HEK293 (cell line): ENCODE results near the gene RHCG.

Experiments
- CTCF ChIA-PET: fragments of 350-600 bp; formaldehyde crosslinking; extraction: SDS; loops from one replicate; lab custom pipeline; 2021; ENCODE audit warnings: antibody characterized with exemption; lab: Yijun Ruan, JAX
- POLR2A ChIA-PET: fragments of 300-600 bp; formaldehyde crosslinking; extraction: SDS; loops from one replicate; lab custom pipeline; 2020; ENCODE audit warnings: antibody characterized with exemption, inconsistent platforms; lab: Yijun Ruan, JAX
- H3K27ac ChIP-seq: fragments of 200-500 bp; sonication (Bioruptor generic); 2 replicates; pipeline ENCODE4 v1.5.1; 2014; ENCODE audit warnings: low read depth, low read length, control low read depth, inconsistent platforms; ENCODE audit errors: extremely low read depth
- H3K36me3 ChIP-seq, 2 experiments: fragments of 200-500 bp in 1 of 2; sonication (Bioruptor generic) in 1 of 2; 1 replicate in 1 of 2; 2 replicates in 1 of 2; pipeline ENCODE4 v1.5.1; 2014 to 2017; ENCODE audit warnings: inconsistent platforms in 2 of 2, low read length in 2 of 2; ENCODE audit not compliant: control insufficient read depth in 2 of 2, insufficient read depth in 1 of 2
- H3K4me1 ChIP-seq: fragments of 200-500 bp; sonication (Bioruptor generic); 2 replicates; pipeline ENCODE4 v1.5.1; 2014; ENCODE audit warnings: mild to moderate bottlenecking, low read length, inconsistent platforms; ENCODE audit not compliant: control insufficient read depth, insufficient read depth
- H3K4me3 ChIP-seq: 2 replicates; pipeline ENCODE4 v1.5.1; 2011; ENCODE audit warnings: low read depth, mild to moderate bottlenecking, control low read depth, low read length, moderate library complexity
- H3K9me3 ChIP-seq: fragments of 200-500 bp; sonication (Bioruptor generic); 2 replicates; pipeline ENCODE4 v1.5.1; 2014; ENCODE audit warnings: low read depth, low read length, inconsistent platforms; ENCODE audit not compliant: control insufficient read depth, insufficient read depth
- BCL11B ChIP-seq: fragments of 450-650 bp; formaldehyde crosslinking; IDR thresholded peaks from 2 replicates; pipeline ENCODE4 v1.5.1; 2016; ENCODE audit warnings: low read depth, missing biosample characterization, missing genetic modification characterization
- HIC1 ChIP-seq: fragments of 450-650 bp; formaldehyde crosslinking; IDR thresholded peaks from 2 replicates; pipeline ENCODE4 v1.5.1; 2016; ENCODE audit warnings: missing biosample characterization, missing genetic modification characterization
- KLF1 ChIP-seq: fragments of 450-650 bp; formaldehyde crosslinking; IDR thresholded peaks from 2 replicates; pipeline ENCODE4 v1.5.1; 2016; ENCODE audit warnings: missing biosample characterization, missing genetic modification characterization
- KLF8 ChIP-seq: fragments of 450-650 bp; formaldehyde crosslinking; IDR thresholded peaks from 2 replicates; pipeline ENCODE4 v1.5.1; 2016; ENCODE audit warnings: missing biosample characterization, missing genetic modification characterization
- MYNN ChIP-seq: fragments of 450-650 bp; formaldehyde crosslinking; IDR thresholded peaks from 2 replicates; pipeline ENCODE4 v1.5.1; 2016; ENCODE audit warnings: missing biosample characterization, missing genetic modification characterization, borderline replicate concordance
- MZF1 ChIP-seq: fragments of 450-650 bp; formaldehyde crosslinking; IDR thresholded peaks from 2 replicates; pipeline ENCODE4 v1.5.1; 2017; ENCODE audit warnings: missing biosample characterization, missing genetic modification characterization, borderline replicate concordance
- PRDM1 ChIP-seq: fragments of 450-650 bp; formaldehyde crosslinking; IDR thresholded peaks from 2 replicates; pipeline ENCODE4; 2016; ENCODE audit warnings: missing biosample characterization, missing genetic modification characterization
- SCRT2 ChIP-seq: fragments of 450-650 bp; formaldehyde crosslinking; IDR thresholded peaks from 2 replicates; pipeline ENCODE4 v1.5.1; 2016; ENCODE audit warnings: missing biosample characterization, missing genetic modification characterization
- SETDB1 ChIP-seq: IDR thresholded peaks from one replicate; pipeline ENCODE4 v1.6.1; 2017; ENCODE audit warnings: mild to moderate bottlenecking, low read length, moderate library complexity, mixed read lengths; ENCODE audit not compliant: insufficient read length
- SP2 ChIP-seq: fragments of 450-650 bp; formaldehyde crosslinking; IDR thresholded peaks from 2 replicates; pipeline ENCODE4 v1.5.1; 2016; ENCODE audit warnings: missing biosample characterization, missing genetic modification characterization
- ZBTB17 ChIP-seq: fragments of 450-650 bp; formaldehyde crosslinking; IDR thresholded peaks from 2 replicates; pipeline ENCODE4 v1.5.1; 2016; ENCODE audit warnings: missing biosample characterization, missing genetic modification characterization
- ZBTB26 ChIP-seq: fragments of 450-650 bp; formaldehyde crosslinking; optimal IDR thresholded peaks from 2 replicates; pipeline ENCODE3; 2016; ENCODE audit warnings: missing biosample characterization, mild to moderate bottlenecking, missing genetic modification characterization
- ZBTB48 ChIP-seq: fragments of 450-650 bp; formaldehyde crosslinking; IDR thresholded peaks from 2 replicates; pipeline ENCODE4 v1.5.1; 2016; ENCODE audit warnings: missing biosample characterization, missing genetic modification characterization
- ZBTB8A ChIP-seq: fragments of 450-650 bp; formaldehyde crosslinking; IDR thresholded peaks from 2 replicates; pipeline ENCODE4 v1.5.1; 2016; ENCODE audit warnings: missing biosample characterization, missing genetic modification characterization
- ZFP37 ChIP-seq: fragments of 450-650 bp; formaldehyde crosslinking; IDR thresholded peaks from 2 replicates; pipeline ENCODE4 v1.5.1; 2016; ENCODE audit warnings: missing biosample characterization, missing genetic modification characterization
- ZFP69B ChIP-seq: fragments of 450-650 bp; formaldehyde crosslinking; IDR thresholded peaks from 2 replicates; pipeline ENCODE4 v1.5.1; 2016; ENCODE audit warnings: missing biosample characterization, missing genetic modification characterization
- ZIC2 ChIP-seq: fragments of 450-650 bp; formaldehyde crosslinking; IDR thresholded peaks from 2 replicates; pipeline ENCODE4 v1.5.1; 2016; ENCODE audit warnings: missing biosample characterization, missing genetic modification characterization
- ZNF112 ChIP-seq: fragments of 450-650 bp; formaldehyde crosslinking; IDR thresholded peaks from 2 replicates; pipeline ENCODE4 v1.5.0; 2017; ENCODE audit warnings: missing biosample characterization, missing genetic modification characterization
- ZNF26 ChIP-seq: fragments of 450-650 bp; formaldehyde crosslinking; IDR thresholded peaks from 2 replicates; pipeline ENCODE4 v1.5.1; 2016; ENCODE audit warnings: missing biosample characterization, missing genetic modification characterization
- ZNF302 ChIP-seq: fragments of 450-650 bp; formaldehyde crosslinking; IDR thresholded peaks from 2 replicates; pipeline ENCODE4 v1.5.1; 2016; ENCODE audit warnings: missing biosample characterization, missing genetic modification characterization, low read depth
- ZNF341 ChIP-seq: fragments of 450-650 bp; formaldehyde crosslinking; IDR thresholded peaks from 2 replicates; pipeline ENCODE4; 2016; ENCODE audit warnings: low read depth, missing biosample characterization, missing genetic modification characterization
- ZNF404 ChIP-seq: fragments of 450-650 bp; formaldehyde crosslinking; IDR thresholded peaks from 2 replicates; pipeline ENCODE4 v1.5.1; 2017; ENCODE audit warnings: missing biosample characterization, missing genetic modification characterization
- ZNF473 ChIP-seq: fragments of 450-650 bp; formaldehyde crosslinking; IDR thresholded peaks from 2 replicates; pipeline ENCODE4 v1.5.1; 2017; ENCODE audit warnings: missing biosample characterization, missing genetic modification characterization
- ZNF558 ChIP-seq: fragments of 450-650 bp; formaldehyde crosslinking; IDR thresholded peaks from 2 replicates; pipeline ENCODE4 v1.5.1; 2016; ENCODE audit warnings: missing biosample characterization, missing genetic modification characterization
- ZNF610 ChIP-seq: fragments of 450-650 bp; formaldehyde crosslinking; IDR thresholded peaks from 2 replicates; pipeline ENCODE4 v1.5.1; 2016; ENCODE audit warnings: missing biosample characterization, missing genetic modification characterization, borderline replicate concordance
- ZNF692 ChIP-seq: fragments of 450-650 bp; formaldehyde crosslinking; IDR thresholded peaks from 2 replicates; pipeline ENCODE4 v1.5.1; 2016; ENCODE audit warnings: missing biosample characterization, missing genetic modification characterization
- ZNF776 ChIP-seq: fragments of 450-650 bp; formaldehyde crosslinking; IDR thresholded peaks from 2 replicates; pipeline ENCODE4 v1.5.0; 2017; ENCODE audit warnings: missing biosample characterization, missing genetic modification characterization, borderline replicate concordance
- ZNF837 ChIP-seq: fragments of 450-650 bp; formaldehyde crosslinking; IDR thresholded peaks from 2 replicates; pipeline ENCODE4 v1.5.1; 2016; ENCODE audit warnings: missing biosample characterization, missing genetic modification characterization
- ZXDB ChIP-seq: fragments of 450-650 bp; formaldehyde crosslinking; IDR thresholded peaks from 2 replicates; pipeline ENCODE4 v1.5.1; 2016; ENCODE audit warnings: missing biosample characterization, missing genetic modification characterization

The RHCG gene

GRCh38 chr15:89441295-89441812, 55.0 kb downstream of the RHCG start:
- Histone ChIP-seq H3K9me3 (no peaks in the 10 kb centered on the region), H3K4me3 (no peak overlapping the region), H3K36me3 (no peaks in the 10 kb centered on the region), H3K4me1 (no peaks in the 10 kb centered on the region), H3K27ac (no peak overlapping the region)
- POLR2A ChIA-PET = no interaction called here
- TF ChIP-seq HIC1 (tag by site-specific recombination) = peak; percentile 39; the same call in 1 of the 2 replicates
- TF ChIP-seq MZF1 (tag by site-specific recombination) = no peak
- TF ChIP-seq ZNF692 (tag by site-specific recombination) = no peak
- peak; percentile 77 for TF ChIP-seq ZNF341
- no peak for TF ChIP-seq ZNF302 (tag by site-specific recombination)
- TF ChIP-seq ZNF837 (tag by site-specific recombination) = no peak
- TF ChIP-seq ZFP37 = no peak
- TF ChIP-seq PRDM1 (tag by site-specific recombination) = no peak
- peak; percentile 47 for TF ChIP-seq KLF1 (tag by site-specific recombination)
- TF ChIP-seq ZNF776 (tag by site-specific recombination) = no peak
- no peak for TF ChIP-seq SETDB1
- peak; percentile 69 for TF ChIP-seq ZIC2 (tag by site-specific recombination)
- TF ChIP-seq ZNF26 = no peak
- CTCF ChIA-PET = interaction anchor here (0.5 to 13.9 kb wide), 17 partner anchors 7 to 433 kb away, joined by 3 to 234 read pairs (median 7); no protein-coding TSS in a partner anchor

- H3K27ac ChIP-seq = no peak overlapping the region
- ChIA-PET CTCF (interaction anchor here (0.6 to 13.9 kb wide), 7 partner anchors 10 to 80 kb away, joined by 3 to 234 read pairs (median 4); no protein-coding TSS in a partner anchor), POLR2A (no interaction called here)
Measured at GRCh38 chr15:89439764-89440163, 56.6 kb downstream of the RHCG start.

More at GRCh38 chr15:89439764-89440163, 56.6 kb downstream of the RHCG start:
- Histone ChIP-seq H3K9me3 (no peaks in the 10 kb centered on the region), H3K4me1 (no peaks in the 10 kb centered on the region), H3K4me3 (no peak overlapping the region), H3K36me3 (no peaks in the 10 kb centered on the region)
- TF ChIP-seq KLF8 (tag by site-specific recombination) (no peak), ZNF558 (tag by site-specific recombination) (no peak), SCRT2 (no peak), ZBTB26 (tag by site-specific recombination) (no peak), ZNF610 (no peak), ZBTB48 (tag by site-specific recombination) (no peak), ZBTB17 (tag by site-specific recombination) (no peak), ZNF112 (no peak), ZNF473 (no peak), ZBTB8A (no peak), ZFP69B (tag by site-specific recombination) (no peak), ZXDB (tag by site-specific recombination) (no peak), BCL11B (tag by site-specific recombination) (no peak), KLF1 (tag by site-specific recombination) (no peak), MYNN (tag by site-specific recombination) (no peak), SP2 (tag by site-specific recombination) (no peak), ZNF404 (tag by site-specific recombination) (no peak)
